Adrenal gland (tissue), 5 donors: ENCODE measurements around the gene ADCY5.

Experiments used
- CTCF ChIP-seq, 6 experiments: fragments of 450-650 bp in 4 of 6; fragments of 200-600 bp in 2 of 6; sonication (generic) in 1 of 6; IDR thresholded peaks; 1 replicate in 5 of 6; 2 replicates in 1 of 6; pipeline versions ENCODE4 v1.5.1 to v1.8.0; 2016 to 2021; ENCODE audit warnings: antibody characterized with exemption in 6 of 6, mild to moderate bottlenecking in 2 of 6, moderate library complexity in 1 of 6
- POLR2A ChIP-seq, 2 donors: fragments of 450-650 bp; IDR thresholded peaks; one replicate each; pipeline ENCODE4 v1.6.1; 2017; ENCODE audit warnings: antibody characterized with exemption in 2 of 2, mild to moderate bottlenecking in 2 of 2, moderate library complexity in 1 of 2
- donor health status: DM: no; HTN: no; CAD: no.

DNA sequence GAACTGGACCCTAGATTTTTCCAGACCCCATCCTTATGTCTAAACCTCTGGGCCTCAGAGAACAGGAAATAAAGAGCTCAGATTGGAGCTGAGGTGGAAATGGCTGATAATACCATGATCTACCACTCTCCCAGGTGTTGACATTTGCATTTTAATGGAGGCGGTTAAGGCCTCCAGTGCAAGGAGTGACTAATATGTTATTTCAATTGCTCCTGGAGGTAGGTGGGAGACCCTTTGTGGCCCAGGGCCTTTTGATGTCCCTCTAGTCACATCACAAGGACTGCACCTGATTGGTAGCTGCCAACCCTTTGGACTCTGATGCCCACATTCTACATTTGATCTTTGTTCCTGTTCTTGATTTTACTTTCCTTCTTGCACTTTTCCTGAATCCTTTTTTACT, 9.0 kb upstream of the ADCY5 start:
- TF ChIP-seq CTCF (IDR thresholded peaks at IDR 0.05): no peak
- no peak for TF ChIP-seq POLR2A (IDR thresholded peaks at IDR 0.05)
